Parathyroid adenoma (tissue), 2 donors: Measurements from ENCODE around the gene AGAP1.

Source experiments
- H2AFZ ChIP-seq: fragments of 300-600 bp; sonication (generic); one replicate; pipeline ENCODE4 v1.7.0; 2017; ENCODE audit warnings: antibody characterized with exemption, mild to moderate bottlenecking
- H3K27ac ChIP-seq: fragments of 300-600 bp; sonication (generic); one replicate; pipeline ENCODE4 v1.7.0; 2017
- H3K27me3 ChIP-seq: fragments of 300-600 bp; sonication (generic); one replicate; pipeline ENCODE4 v1.7.0; 2017; ENCODE audit warnings: low read length; ENCODE audit not compliant: control insufficient read depth, insufficient read depth
- H3K36me3 ChIP-seq: fragments of 300-600 bp; sonication (generic); one replicate; pipeline ENCODE4 v1.7.0; 2017; ENCODE audit warnings: low read length; ENCODE audit not compliant: control insufficient read depth, insufficient read depth
- H3K4me1 ChIP-seq: fragments of 300-600 bp; sonication (generic); one replicate; pipeline ENCODE4 v1.7.0; 2017; ENCODE audit warnings: control low read depth
- H3K4me2 ChIP-seq: fragments of 300-600 bp; sonication (generic); one replicate; pipeline ENCODE4 v1.7.0; 2017; ENCODE audit warnings: low read length
- H3K4me3 ChIP-seq: fragments of 300-600 bp; sonication (generic); one replicate; pipeline ENCODE4 v1.7.0; 2017; ENCODE audit warnings: low read depth, low read length
- H3K79me2 ChIP-seq: fragments of 300-600 bp; sonication (generic); one replicate; pipeline ENCODE4 v1.7.0; 2017; ENCODE audit warnings: control low read depth
- H3K9ac ChIP-seq: fragments of 300-600 bp; sonication (generic); one replicate; pipeline ENCODE4 v1.7.0; 2017; ENCODE audit warnings: mild to moderate bottlenecking
- H3K9me3 ChIP-seq: fragments of 300-600 bp; sonication (generic); one replicate; pipeline ENCODE4 v1.7.0; 2017; ENCODE audit warnings: low read length; ENCODE audit not compliant: control insufficient read depth
- CTCF ChIP-seq: fragments of 300-600 bp; sonication (generic); IDR thresholded peaks from one replicate; pipeline ENCODE4 v1.7.0; 2017; ENCODE audit warnings: antibody characterized with exemption, mild to moderate bottlenecking
- donor health status: primary hyperparathyroidism.

Gene AGAP1

GRCh38 chr2:235483313-235483712 is 10.5 kb upstream of the AGAP1 start:
- Histone ChIP-seq H3K79me2 (no peaks in the 10 kb centered on the region), H2AFZ (no peak overlapping the region), H3K36me3 (no peaks in the 10 kb centered on the region), H3K4me3 (no peak overlapping the region), H3K9me3 (no peaks in the 10 kb centered on the region), H3K4me2 (no peak overlapping the region), H3K27me3 (no peaks in the 10 kb centered on the region), H3K27ac (no peak overlapping the region), H3K9ac (no peak overlapping the region), H3K4me1 (no peaks in the 10 kb centered on the region)
- TF ChIP-seq CTCF: no peak

GRCh38 chr2:235485362-235485761 is 8.5 kb upstream of the AGAP1 start:
- H3K4me3 ChIP-seq: no peak overlapping the region
- TF ChIP-seq CTCF: no peak
- no peaks in the 10 kb centered on the region for H3K9me3 ChIP-seq
- no peak overlapping the region for H3K27ac ChIP-seq
- H3K36me3 ChIP-seq: no peaks in the 10 kb centered on the region
- no peak overlapping the region for H3K4me2 ChIP-seq
- no peaks in the 10 kb centered on the region for H3K4me1 ChIP-seq
- H3K79me2 ChIP-seq: no peaks in the 10 kb centered on the region
- no peak overlapping the region for H3K9ac ChIP-seq
- no peak overlapping the region for H2AFZ ChIP-seq
- H3K27me3 ChIP-seq: no peaks in the 10 kb centered on the region

- Histone ChIP-seq H3K27me3 (no peaks in the 10 kb centered on the region), H3K4me2 (no peak overlapping the region), H3K79me2 (no peaks in the 10 kb centered on the region), H3K4me1 (no peaks in the 10 kb centered on the region), H3K9ac (no peak overlapping the region), H3K36me3 (no peaks in the 10 kb centered on the region), H3K27ac (no peak overlapping the region), H2AFZ (no peak overlapping the region), H3K4me3 (no peak overlapping the region), H3K9me3 (no peaks in the 10 kb centered on the region)
- TF ChIP-seq CTCF: no peak
Measured at GRCh38 chr2:235486729-235487128, 7.1 kb upstream of the AGAP1 start.

GRCh38 chr2:235489897-235490296 is 3.9 kb upstream of the AGAP1 start:
- Histone ChIP-seq H3K9ac (no peak overlapping the region), H3K79me2 (no peaks in the 10 kb centered on the region), H3K9me3 (no peaks in the 10 kb centered on the region), H3K27me3 (no peaks in the 10 kb centered on the region), H3K4me3 (no peak overlapping the region), H3K4me2 (no peak overlapping the region), H3K4me1 (no peaks in the 10 kb centered on the region), H2AFZ (no peak overlapping the region), H3K36me3 (no peaks in the 10 kb centered on the region), H3K27ac (no peak overlapping the region)
- no peak for TF ChIP-seq CTCF

- Histone ChIP-seq H3K4me3 (peak overlapping the region; percentile 38), H3K36me3 (no peaks in the 10 kb centered on the region), H3K27ac (no peak overlapping the region), H3K9ac (no peak overlapping the region), H3K9me3 (no peaks in the 10 kb centered on the region), H3K27me3 (no peaks in the 10 kb centered on the region), H3K4me2 (peak overlapping the region; percentile 73), H2AFZ (peak overlapping the region; percentile 98), H3K4me1 (peaks cover 12% of the 10 kb centered on the region), H3K79me2 (peaks cover 29% of the 10 kb centered on the region)
- TF ChIP-seq CTCF: no peak
Measured at GRCh38 chr2:235492850-235493344, 946 bp upstream of the AGAP1 start.
